Left lung (tissue), 10 donors: Measurements from ENCODE around the gene MAST2. TPM values are rescaled to one million over a fixed set of nuclear protein-coding genes. Genes with fewer than 3 reads are reported as not detected.

Experiments
- ATAC-seq: fragments of 200-7000 bp; cut with Tn5 transposase; one replicate; pipeline ENCODE4 v1.9.1; 2020; ENCODE audit warnings: moderate library complexity
- DNase-seq, 4 donors: peaks; one replicate each; pipeline ENCODE4 v3.0.0-alpha.2; 2013 to 2020
- H3K27ac ChIP-seq, 2 donors: fragments of 200-600 bp; sonication (generic) in 1 of 2; one replicate each; pipeline versions ENCODE4 v1.5.0 to v1.8.0; 2020 to 2021
- H3K27me3 ChIP-seq, 2 donors: fragments of 200-600 bp; sonication (generic) in 1 of 2; one replicate each; pipeline versions ENCODE4 v1.5.0 to v1.8.0; 2020 to 2021
- H3K36me3 ChIP-seq, 2 donors: fragments of 200-600 bp; sonication (generic) in 1 of 2; one replicate each; pipeline versions ENCODE4 v1.5.0 to v1.8.0; 2020 to 2021
- H3K4me1 ChIP-seq, 2 donors: fragments of 200-600 bp; one replicate each; pipeline ENCODE4 v1.8.0; 2021
- H3K4me3 ChIP-seq, 2 donors: fragments of 200-600 bp; sonication (generic) in 1 of 2; one replicate each; pipeline versions ENCODE4 v1.5.0 to v1.8.0; 2020 to 2021; ENCODE audit warnings: mild to moderate bottlenecking in 1 of 2
- H3K9me3 ChIP-seq, 2 donors: fragments of 200-600 bp; sonication (generic) in 1 of 2; one replicate each; pipeline versions ENCODE4 v1.5.0 to v1.8.0; 2020 to 2021
- intact Hi-C, 2 donors: fragments of 100-400 bp; cut with DNase I; formaldehyde crosslinking; loops; one replicate each; pipeline versions ENCODE4 v1.11.2 to v1.14.2; 2022
- polyA plus RNA-seq, 6 donors: library from polyadenylated mRNA; unstranded; fragments of 120-200 nt; gene quantifications; one replicate each; pipeline ENCODE4 v1.2.1, GENCODE V29; 2013; ENCODE audit not compliant: insufficient read length in 6 of 6
- total RNA-seq, 2 donors: library from RNA; stranded (reverse); fragmentation: NEBNext Ultra II Directional; extraction: Animal tissue kit (Norgen Biotek cat#: 25700); gene quantifications; one replicate each; pipeline ENCODE4 v1.2.1, GENCODE V29; 2021
- TF ChIP-seq, protein P1 (sequence below), 2 donors: fragments of 200-600 bp; sonication (generic) in 1 of 2; IDR thresholded peaks; one replicate each; pipeline versions ENCODE4 v1.5.0 to v1.8.0; 2021; ENCODE audit warnings: antibody characterized with exemption in 2 of 2
- donor health status: DM: no; HTN: yes; CAD: no.
- donor health status: DM: no; HTN: no; CAD: no.

The MAST2 gene
- total and polyA plus RNA-seq, 8 donors = 27.3 to 74.4 (median 64.9) TPM

GRCh38 chr1:46011121-46011695 lies 207.8 kb downstream of the MAST2 start:
- TF ChIP-seq, protein P1, sequence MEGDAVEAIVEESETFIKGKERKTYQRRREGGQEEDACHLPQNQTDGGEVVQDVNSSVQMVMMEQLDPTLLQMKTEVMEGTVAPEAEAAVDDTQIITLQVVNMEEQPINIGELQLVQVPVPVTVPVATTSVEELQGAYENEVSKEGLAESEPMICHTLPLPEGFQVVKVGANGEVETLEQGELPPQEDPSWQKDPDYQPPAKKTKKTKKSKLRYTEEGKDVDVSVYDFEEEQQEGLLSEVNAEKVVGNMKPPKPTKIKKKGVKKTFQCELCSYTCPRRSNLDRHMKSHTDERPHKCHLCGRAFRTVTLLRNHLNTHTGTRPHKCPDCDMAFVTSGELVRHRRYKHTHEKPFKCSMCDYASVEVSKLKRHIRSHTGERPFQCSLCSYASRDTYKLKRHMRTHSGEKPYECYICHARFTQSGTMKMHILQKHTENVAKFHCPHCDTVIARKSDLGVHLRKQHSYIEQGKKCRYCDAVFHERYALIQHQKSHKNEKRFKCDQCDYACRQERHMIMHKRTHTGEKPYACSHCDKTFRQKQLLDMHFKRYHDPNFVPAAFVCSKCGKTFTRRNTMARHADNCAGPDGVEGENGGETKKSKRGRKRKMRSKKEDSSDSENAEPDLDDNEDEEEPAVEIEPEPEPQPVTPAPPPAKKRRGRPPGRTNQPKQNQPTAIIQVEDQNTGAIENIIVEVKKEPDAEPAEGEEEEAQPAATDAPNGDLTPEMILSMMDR (IDR thresholded peaks at IDR 0.05) = no peak
- no peaks in the 10 kb centered on the region for H3K9me3 ChIP-seq
- intact Hi-C loops = no loop called here
- H3K27me3 ChIP-seq = no peaks in the 10 kb centered on the region
- no peak overlapping the region for H3K4me3 ChIP-seq
- DNase-seq = no peak
- H3K36me3 ChIP-seq = peaks cover 0 to 58% of the 10 kb centered on the region in 2 donors
- H3K4me1 ChIP-seq = no peaks in the 10 kb centered on the region
- ATAC-seq = no peak
- H3K27ac ChIP-seq = no peak overlapping the region

DNA sequence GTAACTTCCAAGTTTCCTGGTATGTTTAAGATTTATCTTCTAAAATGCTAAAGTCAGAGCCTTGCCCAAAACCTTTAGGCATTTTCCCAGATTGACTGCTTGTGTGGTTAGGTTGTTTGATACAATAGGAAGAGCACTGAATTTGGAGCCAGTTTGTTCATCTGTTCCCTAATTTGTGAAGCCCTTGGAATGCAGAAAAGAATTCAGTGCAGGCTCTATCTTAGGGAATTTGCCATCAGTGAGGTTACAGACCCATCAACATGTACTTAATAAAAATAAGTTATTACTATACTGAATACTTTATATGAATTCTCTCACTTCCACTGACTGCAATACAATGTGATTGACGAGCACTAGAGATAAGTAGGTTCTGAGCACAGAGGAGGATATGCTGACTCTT lies 208.8 kb downstream of the MAST2 start:
- no peak for ATAC-seq
- DNase-seq = no peak
- H3K9me3 ChIP-seq = no peaks in the 10 kb centered on the region
- no peaks in the 10 kb centered on the region for H3K4me1 ChIP-seq
- peaks cover 0 to 48% of the 10 kb centered on the region in 2 donors for H3K36me3 ChIP-seq
- H3K27ac ChIP-seq = no peak overlapping the region
- TF ChIP-seq, protein P1 (IDR thresholded peaks at IDR 0.05) = no peak
- intact Hi-C loops = no loop called here
- no peaks in the 10 kb centered on the region for H3K27me3 ChIP-seq
- no peak overlapping the region for H3K4me3 ChIP-seq

- H3K27ac ChIP-seq = no peak overlapping the region
- H3K36me3 ChIP-seq = peaks cover 0 to 34% of the 10 kb centered on the region in 2 donors
- H3K27me3 ChIP-seq = no peaks in the 10 kb centered on the region
- intact Hi-C loops = no loop called here
- H3K4me3 ChIP-seq = no peak overlapping the region
- ATAC-seq = no peak
- H3K4me1 ChIP-seq = no peaks in the 10 kb centered on the region
- no peak for DNase-seq
- no peaks in the 10 kb centered on the region for H3K9me3 ChIP-seq
- TF ChIP-seq, protein P1 (IDR thresholded peaks at IDR 0.05) = no peak
These were observed 210.2 kb downstream of the MAST2 start for GRCh38 chr1:46013581-46013980.

- TF ChIP-seq, protein P1 (IDR thresholded peaks at IDR 0.05) = no peak
- DNase-seq (no peak), ATAC-seq (peak; percentile 33)
- no peaks in the 10 kb centered on the region for H3K9me3 ChIP-seq
- no peaks in the 10 kb centered on the region for H3K27me3 ChIP-seq
- no peak overlapping the region for H3K27ac ChIP-seq
- intact Hi-C loops = no loop called here
- no peak overlapping the region for H3K4me3 ChIP-seq
- H3K36me3 ChIP-seq = peaks cover 0 to 13% of the 10 kb centered on the region in 2 donors
- H3K4me1 ChIP-seq = no peaks in the 10 kb centered on the region
These were observed 214.6 kb downstream of the MAST2 start for GRCh38 chr1:46017876-46018503.

- DNase-seq (no peak), ATAC-seq (no peak)
- Histone ChIP-seq H3K36me3 (peaks cover 0 to 26% of the 10 kb centered on the region in 2 donors), H3K27me3 (no peaks in the 10 kb centered on the region), H3K4me3 (no peak overlapping the region), H3K9me3 (no peaks in the 10 kb centered on the region), H3K4me1 (no peaks in the 10 kb centered on the region), H3K27ac (no peak overlapping the region)
- TF ChIP-seq, protein P1 (IDR thresholded peaks at IDR 0.05) = no peak
- intact Hi-C loops = no loop called here
These were observed 215.9 kb downstream of the MAST2 start for GRCh38 chr1:46019348-46019747.
